Measurements from ENCODE around the gene GOPC. TPM values are rescaled to one million over a fixed set of nuclear protein-coding genes. Genes with fewer than 3 reads are reported as not detected.
"Not testable (repeated sequence)": the region's sequence is repeated elsewhere in the genome, so short reads cannot be mapped to it uniquely, and the experiment has no call there.

GOPC gene
- total and polyA plus RNA-seq, 2 of the 4 experiments (the other 2 are of a cell fraction): 23.4 to 23.8 TPM

- Histone ChIP-seq H4K8ac (ENCODE audit: low read depth in 2 of 2, low read length in 2 of 2) (no peak overlapping the region), H2BK15ac (ENCODE audit: low read depth, low read length) (no peak overlapping the region), H3K4me1 (ENCODE audit: control insufficient read depth, insufficient read depth, low read length) (peaks cover 6% of the 10 kb centered on the region; the same call in 1 of the 2 replicates), H2BK120ac (ENCODE audit: low read depth, low read length) (no peak overlapping the region), H3K18ac (ENCODE audit: low read depth, low read length) (no peak overlapping the region), H4K5ac (ENCODE audit: low read depth, low read length) (no peak overlapping the region), H3K9me3 (ENCODE audit: control insufficient read depth, insufficient read depth, low read length) (no peaks in the 10 kb centered on the region), H3K4me3 (ENCODE audit: insufficient read depth, low read depth, low read length) (no peak overlapping the region), H2AK5ac (ENCODE audit: low read depth, low read length) (no peak overlapping the region), H3K27me3 (ENCODE audit: control insufficient read depth, insufficient read depth, low read length) (no peaks in the 10 kb centered on the region), H3K4ac (ENCODE audit: low read depth, low read length) (no peak overlapping the region), H3K4me2 (ENCODE audit: low read depth, low read length) (no peak overlapping the region), H3K14ac (replicated peaks; ENCODE audit: low read depth, low read length) (no peak overlapping the region), H2AFZ (replicated peaks; ENCODE audit: low read length, poor library complexity) (no peak overlapping the region), H2BK5ac (ENCODE audit: low read depth, low read length, poor library complexity, severe bottlenecking) (no peak overlapping the region), H4K91ac (ENCODE audit: insufficient read depth, low read depth, low read length) (no peak overlapping the region), H3K36me3 (ENCODE audit: control insufficient read depth, insufficient read depth, low read length) (peaks cover 6% of the 10 kb centered on the region), H2AK9ac (replicated peaks; ENCODE audit: low read depth, low read length, poor library complexity) (no peak overlapping the region), H3K27ac (ENCODE audit: insufficient read depth, low read length) (no peak overlapping the region), H3K79me1 (ENCODE audit: low read depth in 1 of 2, low read length in 2 of 2) (peaks cover 18 to 39% of the 10 kb centered on the region in 2 experiments), H3K9ac (ENCODE audit: low read depth, low read length) (no peak overlapping the region), H3K9me1 (ENCODE audit: insufficient read depth, low read length) (peaks cover 14% of the 10 kb centered on the region), H4K20me1 (ENCODE audit: insufficient read depth, low read length) (no peaks in the 10 kb centered on the region), H2BK20ac (ENCODE audit: low read depth, low read length) (no peak overlapping the region), H3K56ac (ENCODE audit: extremely low read depth, insufficient read depth, low read length) (no peak overlapping the region), H3K23ac (ENCODE audit: low read depth, low read length) (no peak overlapping the region)
- BruUV-seq (replicated peaks): no TSS peak
- intact Hi-C loops (cut with micrococcal nuclease): no loop called here
- ChIA-PET POLR2A (ENCODE audit: unreplicated experiment) (no interaction called here), CTCF (no interaction called here)
- TF ChIP-seq POLR2A (IDR thresholded peaks at IDR 0.05; ENCODE audit: low read depth, low read length) (no peak), RFX5 (IDR thresholded peaks at IDR 0.05; ENCODE audit: low read depth, low read length) (no peak), RAD21 (IDR thresholded peaks at IDR 0.05; ENCODE audit: low read length) (no peak), NFE2L2 (IDR thresholded peaks at IDR 0.05; ENCODE audit: low read depth, low read length) (no peak), CHD1 (IDR thresholded peaks at IDR 0.05; ENCODE audit: low read depth, low read length) (no peak), MAZ (IDR thresholded peaks at IDR 0.05; ENCODE audit: borderline replicate concordance, low read depth, low read length) (no peak)
- TF ChIP-seq, protein P1, sequence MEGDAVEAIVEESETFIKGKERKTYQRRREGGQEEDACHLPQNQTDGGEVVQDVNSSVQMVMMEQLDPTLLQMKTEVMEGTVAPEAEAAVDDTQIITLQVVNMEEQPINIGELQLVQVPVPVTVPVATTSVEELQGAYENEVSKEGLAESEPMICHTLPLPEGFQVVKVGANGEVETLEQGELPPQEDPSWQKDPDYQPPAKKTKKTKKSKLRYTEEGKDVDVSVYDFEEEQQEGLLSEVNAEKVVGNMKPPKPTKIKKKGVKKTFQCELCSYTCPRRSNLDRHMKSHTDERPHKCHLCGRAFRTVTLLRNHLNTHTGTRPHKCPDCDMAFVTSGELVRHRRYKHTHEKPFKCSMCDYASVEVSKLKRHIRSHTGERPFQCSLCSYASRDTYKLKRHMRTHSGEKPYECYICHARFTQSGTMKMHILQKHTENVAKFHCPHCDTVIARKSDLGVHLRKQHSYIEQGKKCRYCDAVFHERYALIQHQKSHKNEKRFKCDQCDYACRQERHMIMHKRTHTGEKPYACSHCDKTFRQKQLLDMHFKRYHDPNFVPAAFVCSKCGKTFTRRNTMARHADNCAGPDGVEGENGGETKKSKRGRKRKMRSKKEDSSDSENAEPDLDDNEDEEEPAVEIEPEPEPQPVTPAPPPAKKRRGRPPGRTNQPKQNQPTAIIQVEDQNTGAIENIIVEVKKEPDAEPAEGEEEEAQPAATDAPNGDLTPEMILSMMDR (conservative IDR thresholded peaks at IDR 0.05; ENCODE audit: low read depth, low read length): no peak
- WGBS, 2 experiments (ENCODE audit: extremely low coverage in 2 of 2, insufficient read length in 1 of 2): no CpG with 5 or more reads among the region's 6 CpGs
- DNase-seq (no peak), ATAC-seq (ENCODE audit: low read depth) (no peak)
- dilution Hi-C loops (cut with HindIII; ENCODE audit: low sequenced_read_pairs, unreplicated experiment): no loop called here
- in situ Hi-C loops (cut with MboI; ENCODE audit: low sequenced_read_pairs): no loop called here
Measured at GRCh38 chr6:117518870-117519269, 83.4 kb downstream of the GOPC start.

- H3K23ac ChIP-seq (ENCODE audit: low read depth, low read length); H2BK15ac ChIP-seq (ENCODE audit: low read depth, low read length); H4K8ac ChIP-seq (ENCODE audit: low read depth in 2 of 2, low read length in 2 of 2); POLR2A ChIA-PET (ENCODE audit: unreplicated experiment); intact Hi-C loops (cut with micrococcal nuclease); H3K4me3 ChIP-seq (ENCODE audit: insufficient read depth, low read depth, low read length); H2AK5ac ChIP-seq (ENCODE audit: low read depth, low read length); H3K4me2 ChIP-seq (ENCODE audit: low read depth, low read length); H2BK20ac ChIP-seq (ENCODE audit: low read depth, low read length); dilution Hi-C loops (cut with HindIII; ENCODE audit: low sequenced_read_pairs, unreplicated experiment); H4K20me1 ChIP-seq (ENCODE audit: insufficient read depth, low read length); H3K9me3 ChIP-seq (ENCODE audit: control insufficient read depth, insufficient read depth, low read length); H4K91ac ChIP-seq (ENCODE audit: insufficient read depth, low read depth, low read length); H3K4me1 ChIP-seq (ENCODE audit: control insufficient read depth, insufficient read depth, low read length); H3K18ac ChIP-seq (ENCODE audit: low read depth, low read length); DNase-seq; H3K14ac ChIP-seq (replicated peaks; ENCODE audit: low read depth, low read length); H2BK120ac ChIP-seq (ENCODE audit: low read depth, low read length); H3K56ac ChIP-seq (ENCODE audit: extremely low read depth, insufficient read depth, low read length); ATAC-seq (ENCODE audit: low read depth); H3K27me3 ChIP-seq (ENCODE audit: control insufficient read depth, insufficient read depth, low read length); H3K9ac ChIP-seq (ENCODE audit: low read depth, low read length); H2AFZ ChIP-seq (replicated peaks; ENCODE audit: low read length, poor library complexity); H4K5ac ChIP-seq (ENCODE audit: low read depth, low read length); H2BK5ac ChIP-seq (ENCODE audit: low read depth, low read length, poor library complexity, severe bottlenecking); H3K36me3 ChIP-seq (ENCODE audit: control insufficient read depth, insufficient read depth, low read length); H3K4ac ChIP-seq (ENCODE audit: low read depth, low read length); CTCF ChIA-PET; in situ Hi-C loops (cut with MboI; ENCODE audit: low sequenced_read_pairs); H2AK9ac ChIP-seq (replicated peaks; ENCODE audit: low read depth, low read length, poor library complexity); BruUV-seq (replicated peaks); H3K27ac ChIP-seq (ENCODE audit: insufficient read depth, low read length): not testable (repeated sequence)
- 78% methylated on average over 3 of the region's 5 CpGs; no CpG with 5 or more reads in 1 of the 2 experiments for WGBS, 2 experiments (ENCODE audit: extremely low coverage in 2 of 2, insufficient read length in 1 of 2)
- Histone ChIP-seq H3K9me1 (ENCODE audit: insufficient read depth, low read length) (peaks cover 16% of the 10 kb centered on the region), H3K79me1 (ENCODE audit: low read depth in 1 of 2, low read length in 2 of 2) (peaks cover 23 to 45% of the 10 kb centered on the region in 2 experiments)
Measured at GRCh38 chr6:117517995-117518394, 84.3 kb downstream of the GOPC start.
